H9 (cell line): ENCODE results near the gene COX10. TPM values are rescaled to one million over a fixed set of nuclear protein-coding genes. Genes with fewer than 3 reads are reported as not detected.
A peak's percentile ranks its signal among the peaks of the same experiment; 100 is the strongest.

Experiments
- DNase-seq: peaks from one replicate; pipeline ENCODE4 v3.0.0-alpha.2; 2017
- H2AFZ ChIP-seq: one replicate; pipeline ENCODE4 v1.6.1; 2013; ENCODE audit warnings: mild to moderate bottlenecking, low read length, control low read depth, moderate library complexity
- H2AK5ac ChIP-seq: 2 replicates; pipeline ENCODE4 v1.6.1; 2013; ENCODE audit warnings: low read length, control low read depth, mixed read lengths; ENCODE audit not compliant: insufficient read length
- H2BK120ac ChIP-seq: one replicate; pipeline ENCODE4 v1.6.1; 2013; ENCODE audit warnings: low read depth, mild to moderate bottlenecking, low read length, control low read depth, inconsistent platforms; ENCODE audit not compliant: poor library complexity, severe bottlenecking
- H2BK12ac ChIP-seq: 2 replicates; pipeline ENCODE4 v1.6.1; 2013; ENCODE audit warnings: low read length, control low read depth, mixed read lengths, low read depth; ENCODE audit not compliant: insufficient read length
- H2BK15ac ChIP-seq: 2 replicates; pipeline ENCODE4 v1.6.1; 2013; ENCODE audit warnings: low read depth, low read length, control low read depth
- H2BK20ac ChIP-seq: one replicate; pipeline ENCODE4 v1.6.1; 2013; ENCODE audit warnings: low read depth, mild to moderate bottlenecking, low read length, control low read depth, inconsistent platforms; ENCODE audit not compliant: poor library complexity, severe bottlenecking
- H2BK5ac ChIP-seq: 2 replicates; pipeline ENCODE4 v1.6.1; 2013; ENCODE audit warnings: low read length, control low read depth, mixed read lengths; ENCODE audit not compliant: insufficient read length
- H3K14ac ChIP-seq: 2 replicates; pipeline ENCODE4 v1.6.1; 2013; ENCODE audit warnings: low read length, control low read depth; ENCODE audit not compliant: insufficient read depth
- H3K18ac ChIP-seq: 2 replicates; pipeline ENCODE4 v1.6.1; 2013; ENCODE audit warnings: low read depth, mild to moderate bottlenecking, mixed read lengths, low read length, control low read depth; ENCODE audit not compliant: insufficient read length
- H3K23ac ChIP-seq: 2 replicates; pipeline ENCODE4 v1.6.1; 2013; ENCODE audit warnings: low read length, control low read depth, mixed read lengths, low read depth; ENCODE audit not compliant: insufficient read length
- H3K23me2 ChIP-seq: 2 replicates; pipeline ENCODE4 v1.6.1; 2013; ENCODE audit warnings: low read depth, mild to moderate bottlenecking, mixed read lengths, low read length, control low read depth; ENCODE audit not compliant: insufficient read length, poor library complexity, severe bottlenecking
- H3K27ac ChIP-seq: 2 replicates; pipeline ENCODE4 v1.5.1; 2013; ENCODE audit warnings: low read length, control low read depth, mixed read lengths, low read depth; ENCODE audit not compliant: insufficient read length
- H3K27me3 ChIP-seq: 2 replicates; pipeline ENCODE4 v1.6.1; 2013; ENCODE audit warnings: low read length, control low read depth, inconsistent platforms; ENCODE audit not compliant: insufficient read depth
- H3K4ac ChIP-seq: 2 replicates; pipeline ENCODE4 v1.6.1; 2013; ENCODE audit warnings: low read depth, mild to moderate bottlenecking, control low read depth, inconsistent platforms, low read length, moderate library complexity
- H3K4me1 ChIP-seq: 2 replicates; pipeline ENCODE4 v1.6.1; 2013; ENCODE audit warnings: low read length, control low read depth, inconsistent platforms; ENCODE audit not compliant: insufficient read depth
- H3K4me2 ChIP-seq: 2 replicates; pipeline ENCODE4 v1.6.1; 2013; ENCODE audit warnings: low read length, control low read depth, mixed read lengths; ENCODE audit not compliant: insufficient read length, insufficient read depth
- H3K56ac ChIP-seq: 2 replicates; pipeline ENCODE4 v1.6.1; 2013; ENCODE audit warnings: low read depth, mild to moderate bottlenecking, mixed read lengths, low read length, control low read depth; ENCODE audit not compliant: insufficient read length
- H3K79me1 ChIP-seq: 2 replicates; pipeline ENCODE4 v1.6.1; 2013; ENCODE audit warnings: low read depth, mild to moderate bottlenecking, moderate library complexity, low read length, control low read depth, inconsistent platforms; ENCODE audit not compliant: insufficient read depth, poor library complexity, severe bottlenecking
- H3K79me2 ChIP-seq: 2 replicates; pipeline ENCODE4 v1.6.1; 2013; ENCODE audit warnings: low read length, control low read depth, inconsistent platforms; ENCODE audit not compliant: insufficient read depth
- H3K9ac ChIP-seq: 2 replicates; pipeline ENCODE4 v1.6.1; 2013; ENCODE audit warnings: low read length, control low read depth, mixed read lengths; ENCODE audit not compliant: insufficient read length; ENCODE audit errors: extremely low read depth
- H3K9me3 ChIP-seq: one replicate; pipeline ENCODE4 v1.6.1; 2013; ENCODE audit warnings: low read depth, low read length, inconsistent platforms; ENCODE audit not compliant: control insufficient read depth
- H3T11ph ChIP-seq: one replicate; pipeline ENCODE4 v1.6.1; 2013; ENCODE audit warnings: mild to moderate bottlenecking, low read length, control low read depth, inconsistent platforms
- H4K20me1 ChIP-seq: one replicate; pipeline ENCODE4 v1.6.1; 2013; ENCODE audit not compliant: control insufficient read depth, insufficient read length, insufficient read depth
- H4K5ac ChIP-seq: 2 replicates; pipeline ENCODE4 v1.6.1; 2013; ENCODE audit warnings: low read depth, mild to moderate bottlenecking, mixed read lengths, low read length, control low read depth; ENCODE audit not compliant: insufficient read length
- H4K8ac ChIP-seq: replicated peaks from 2 replicates; pipeline ENCODE4 v1.6.1; 2013; ENCODE audit warnings: low read length, control low read depth, mixed read lengths, low read depth; ENCODE audit not compliant: insufficient read length
- H4K91ac ChIP-seq: 2 replicates; pipeline ENCODE4 v1.6.1; 2013; ENCODE audit warnings: low read depth, mild to moderate bottlenecking, moderate library complexity, mixed read lengths, low read length, control low read depth; ENCODE audit not compliant: insufficient read length
- H3K27ac Mint-ChIP-seq, 3 experiments: 2 replicates in 2 of 3; 3 replicates in 1 of 3; pipeline ENCODE4 v1.8.0; 2020 to 2021; ENCODE audit warnings: mixed read lengths in 3 of 3, mild to moderate bottlenecking in 1 of 3, moderate library complexity in 1 of 3
- H3K27me3 Mint-ChIP-seq: 2 replicates; pipeline ENCODE4 v1.8.0; 2021; ENCODE audit warnings: low read depth, mild to moderate bottlenecking, moderate library complexity, mixed read lengths
- H3K36me3 Mint-ChIP-seq, 3 experiments: 2 replicates in 2 of 3; 3 replicates in 1 of 3; pipeline ENCODE4 v1.8.0; 2020 to 2021; ENCODE audit warnings: low read depth in 3 of 3, mixed read lengths in 3 of 3; ENCODE audit not compliant: insufficient read depth in 1 of 3
- H3K4me1 Mint-ChIP-seq, 2 experiments: 2 replicates each; pipeline ENCODE4 v1.8.0; 2020; ENCODE audit warnings: mixed read lengths in 2 of 2
- H3K4me3 Mint-ChIP-seq, 2 experiments: 2 replicates in 1 of 2; 3 replicates in 1 of 2; pipeline ENCODE4 v1.8.0; 2020 to 2021; ENCODE audit warnings: mild to moderate bottlenecking in 2 of 2, mixed read lengths in 2 of 2, moderate library complexity in 1 of 2
- H3K9me3 Mint-ChIP-seq, 2 experiments: 2 replicates in 1 of 2; 3 replicates in 1 of 2; pipeline ENCODE4 v1.8.0; 2020; ENCODE audit warnings: mild to moderate bottlenecking in 2 of 2, mixed read lengths in 2 of 2, moderate library complexity in 1 of 2
- WGBS: extraction: QIAGEN DNeasy Blood & Tissue Kit; methylation state at CpG from one replicate; pipeline ENCODE4 v1.1.7; 2013; ENCODE audit warnings: missing lambda C conversion rate, low lambda C conversion rate, mixed read lengths; ENCODE audit not compliant: insufficient read length; ENCODE audit errors: extremely low coverage; 5-methylcytosine and 5-hydroxymethylcytosine counted together
- total RNA-seq: library from RNA; stranded (reverse); gene quantifications from 2 replicates; pipeline ENCODE4 v1.2.1, GENCODE V29; 2021
- TF ChIP-seq, protein P1 (sequence below): fragments of 200-600 bp; sonication (generic); conservative IDR thresholded peaks from 3 replicates; pipeline ENCODE4 v1.8.0; 2021; ENCODE audit warnings: antibody characterized with exemption, mild to moderate bottlenecking

Gene COX10
- total RNA-seq, 1 experiment from 2014 or later = 20.6 TPM

DNA sequence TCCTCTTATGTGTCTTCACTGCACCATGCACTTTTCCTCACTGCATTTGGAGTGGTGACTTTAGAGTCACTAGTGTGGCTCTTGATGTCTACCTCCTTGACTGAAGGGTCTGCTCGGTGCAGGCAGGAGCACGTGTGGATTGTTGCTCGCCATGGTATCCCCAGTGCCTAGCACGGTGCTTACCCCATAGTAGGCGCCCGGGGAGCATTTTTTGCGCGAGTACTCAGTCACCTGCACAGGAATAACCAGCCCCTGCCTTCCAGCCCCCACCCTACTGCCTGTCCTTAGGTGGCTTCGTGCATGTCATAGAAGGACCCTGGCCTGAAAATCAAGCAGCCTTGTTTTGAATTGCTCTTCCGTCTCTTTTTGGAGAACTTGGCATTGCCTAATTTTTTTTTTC is 136.1 kb downstream of the COX10 start:
- Histone ChIP-seq H3K27ac (no peak overlapping the region), H4K91ac (no peak overlapping the region), H3K23me2 (no peaks in the 10 kb centered on the region), H3K79me1 (no peaks in the 10 kb centered on the region), H3K9ac (no peak overlapping the region), H3K27me3 (no peaks in the 10 kb centered on the region), H3K4me2 (no peak overlapping the region), H3K23ac (no peak overlapping the region), H3K14ac (no peak overlapping the region), H2BK20ac (no peak overlapping the region), H2BK5ac (no peak overlapping the region), H4K8ac (no peak overlapping the region), H4K5ac (no peak overlapping the region), H3K18ac (no peak overlapping the region), H2AK5ac (no peak overlapping the region), H3K79me2 (no peaks in the 10 kb centered on the region), H4K20me1 (no peaks in the 10 kb centered on the region), H2BK120ac (no peak overlapping the region), H2AFZ (no peak overlapping the region), H3K9me3 (no peaks in the 10 kb centered on the region), H3K56ac (no peak overlapping the region), H2BK12ac (no peak overlapping the region), H3T11ph (no peak overlapping the region), H2BK15ac (no peak overlapping the region), H3K4ac (no peak overlapping the region), H3K4me1 (no peaks in the 10 kb centered on the region)
- TF ChIP-seq, protein P1, sequence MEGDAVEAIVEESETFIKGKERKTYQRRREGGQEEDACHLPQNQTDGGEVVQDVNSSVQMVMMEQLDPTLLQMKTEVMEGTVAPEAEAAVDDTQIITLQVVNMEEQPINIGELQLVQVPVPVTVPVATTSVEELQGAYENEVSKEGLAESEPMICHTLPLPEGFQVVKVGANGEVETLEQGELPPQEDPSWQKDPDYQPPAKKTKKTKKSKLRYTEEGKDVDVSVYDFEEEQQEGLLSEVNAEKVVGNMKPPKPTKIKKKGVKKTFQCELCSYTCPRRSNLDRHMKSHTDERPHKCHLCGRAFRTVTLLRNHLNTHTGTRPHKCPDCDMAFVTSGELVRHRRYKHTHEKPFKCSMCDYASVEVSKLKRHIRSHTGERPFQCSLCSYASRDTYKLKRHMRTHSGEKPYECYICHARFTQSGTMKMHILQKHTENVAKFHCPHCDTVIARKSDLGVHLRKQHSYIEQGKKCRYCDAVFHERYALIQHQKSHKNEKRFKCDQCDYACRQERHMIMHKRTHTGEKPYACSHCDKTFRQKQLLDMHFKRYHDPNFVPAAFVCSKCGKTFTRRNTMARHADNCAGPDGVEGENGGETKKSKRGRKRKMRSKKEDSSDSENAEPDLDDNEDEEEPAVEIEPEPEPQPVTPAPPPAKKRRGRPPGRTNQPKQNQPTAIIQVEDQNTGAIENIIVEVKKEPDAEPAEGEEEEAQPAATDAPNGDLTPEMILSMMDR = no peak
- H3K36me3 Mint-ChIP-seq = peaks cover 7 to 12% (median 9%) of the 10 kb centered on the region in 3 experiments; a peak in 6 of 7 replicates
- no peaks in the 10 kb centered on the region for H3K27me3 Mint-ChIP-seq
- H3K9me3 Mint-ChIP-seq = no peaks in the 10 kb centered on the region; a peak in 1 of 5 replicates
- H3K27ac Mint-ChIP-seq = peak overlapping the region in 1 of 3 experiments; percentile 69; a peak in 3 of 7 replicates
- no peak for DNase-seq
- WGBS = no CpG with 5 or more reads among the region's 10 CpGs
- peaks cover 9 to 11% of the 10 kb centered on the region in 2 experiments for H3K4me1 Mint-ChIP-seq
- no peak overlapping the region for H3K4me3 Mint-ChIP-seq
